Measurements from ENCODE around the gene EIF4EBP2. TPM values are rescaled to one million over a fixed set of nuclear protein-coding genes. Genes with fewer than 3 reads are reported as not detected.

The EIF4EBP2 gene
- total RNA-seq, 1 experiment from 2014 or later: 166 TPM

DNA sequence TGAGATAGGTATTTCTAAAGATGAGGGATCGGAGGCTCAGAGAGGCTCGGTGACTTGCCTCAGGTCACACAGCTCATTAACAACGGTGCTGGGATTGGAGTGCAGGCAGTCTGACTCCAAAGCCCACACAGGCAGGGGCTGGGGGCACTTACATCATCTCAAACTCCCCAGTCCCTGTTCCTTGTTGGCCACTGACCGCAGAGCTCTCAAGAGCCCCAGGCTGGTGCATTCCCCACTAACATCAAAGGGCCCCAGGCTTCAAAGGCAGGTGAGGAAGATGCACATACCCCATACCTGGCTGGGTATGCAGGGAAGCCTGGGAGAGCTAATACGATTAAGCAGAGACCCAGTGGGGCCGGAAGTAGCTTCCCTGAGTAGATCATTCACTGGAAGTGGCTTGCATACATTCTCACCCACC, 51.3 kb downstream of the EIF4EBP2 start:
- Histone ChIP-seq H3K4me1 (peaks cover 14% of the 10 kb centered on the region), H3K9me3 (no peaks in the 10 kb centered on the region), H3K36me3 (ENCODE audit: control insufficient read depth, insufficient read depth, low read length) (no peaks in the 10 kb centered on the region), H3K27me3 (replicated peaks; ENCODE audit: control insufficient read depth, insufficient read depth, low read length) (no peaks in the 10 kb centered on the region), H3K4me3 (ENCODE audit: low read depth, low read length) (no peak overlapping the region)
- POLR2A ChIA-PET: interaction anchor here (1.1 to 1.7 kb wide), 2 partner anchors 9 to 13 kb away, joined by 3 to 7 read pairs; no protein-coding TSS in a partner anchor
- Mint-ChIP-seq H3K27ac (ENCODE audit: unreplicated experiment) (peak overlapping the region; percentile 7), H3K4me3 (ENCODE audit: unreplicated experiment) (no peak overlapping the region), H3K27me3 (ENCODE audit: insufficient read depth, unreplicated experiment) (no peaks in the 10 kb centered on the region), H3K4me1 (ENCODE audit: low read depth, unreplicated experiment) (peaks cover 28% of the 10 kb centered on the region), H3K36me3 (ENCODE audit: insufficient read depth, unreplicated experiment) (no peaks in the 10 kb centered on the region), H3K9me3 (ENCODE audit: unreplicated experiment) (no peaks in the 10 kb centered on the region)
- CTCF ChIA-PET: interaction anchor here (0.6 to 2.1 kb wide), 5 partner anchors 10 to 1628 kb away, joined by 3 to 16 read pairs (median 5); partner anchors contain the start of gene STOX1
- intact Hi-C loops (cut with micrococcal nuclease; ENCODE audit: unreplicated experiment): loop anchor here (1.0 kb wide), 2 partner anchors 9 to 13 kb away; no protein-coding TSS in a partner anchor
- DNase-seq: peak; percentile 84 to 89
- no peak for TF ChIP-seq CTCF (IDR thresholded peaks at IDR 0.05; ENCODE audit: insufficient read depth in 1 of 2, low read depth in 1 of 2, low read length in 1 of 2, severe bottlenecking in 1 of 2, unreplicated experiment in 1 of 2)
- no TSS peak for BruUV-seq (replicated peaks)

DNA sequence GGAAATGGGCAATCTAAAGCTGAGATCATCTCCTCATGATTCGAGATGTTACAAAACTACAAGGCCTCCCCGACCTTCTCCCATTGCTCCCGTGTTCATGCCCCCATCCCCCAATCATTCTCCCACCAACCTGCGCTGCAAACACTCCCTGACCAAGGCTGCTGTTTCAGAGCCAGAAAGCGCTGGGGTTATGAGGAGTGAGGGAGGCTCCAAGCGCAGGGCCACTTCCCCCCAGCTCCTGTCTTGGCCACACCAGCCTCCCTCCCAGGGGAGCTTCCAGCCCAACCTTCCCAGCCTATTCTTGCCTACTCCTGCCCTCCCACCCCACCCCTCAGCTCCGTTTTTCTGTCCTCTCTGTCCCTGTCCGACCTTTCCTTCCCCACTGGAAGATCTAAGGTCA, 52.2 kb downstream of the EIF4EBP2 start:
- no peak for TF ChIP-seq CTCF (IDR thresholded peaks at IDR 0.05; ENCODE audit: insufficient read depth in 1 of 2, low read depth in 1 of 2, low read length in 1 of 2, severe bottlenecking in 1 of 2, unreplicated experiment in 1 of 2)
- no peak for DNase-seq
- Histone ChIP-seq H3K9me3 (no peaks in the 10 kb centered on the region), H3K4me1 (peaks cover 14% of the 10 kb centered on the region), H3K27me3 (replicated peaks; ENCODE audit: control insufficient read depth, insufficient read depth, low read length) (no peaks in the 10 kb centered on the region), H3K36me3 (ENCODE audit: control insufficient read depth, insufficient read depth, low read length) (no peaks in the 10 kb centered on the region), H3K4me3 (ENCODE audit: low read depth, low read length) (no peak overlapping the region)
- Mint-ChIP-seq H3K4me1 (ENCODE audit: low read depth, unreplicated experiment) (peaks cover 19% of the 10 kb centered on the region), H3K9me3 (ENCODE audit: unreplicated experiment) (no peaks in the 10 kb centered on the region), H3K4me3 (ENCODE audit: unreplicated experiment) (no peak overlapping the region), H3K36me3 (ENCODE audit: insufficient read depth, unreplicated experiment) (no peaks in the 10 kb centered on the region), H3K27me3 (ENCODE audit: insufficient read depth, unreplicated experiment) (no peaks in the 10 kb centered on the region), H3K27ac (ENCODE audit: unreplicated experiment) (peak overlapping the region; percentile 12)
- intact Hi-C loops (cut with micrococcal nuclease; ENCODE audit: unreplicated experiment): no loop called here
- no TSS peak for BruUV-seq (replicated peaks)
- ChIA-PET POLR2A (interaction anchor here (0.6 kb wide), 1 partner anchor 1862 kb away, joined by 3 read pairs; no protein-coding TSS in a partner anchor), CTCF (interaction anchor here (1.3 to 2.3 kb wide), 2 partner anchors 10 to 69 kb away, joined by 3 to 6 read pairs; no protein-coding TSS in a partner anchor)

GRCh38 chr10:70457759-70458305, 53.9 kb downstream of the EIF4EBP2 start:
- TF ChIP-seq CTCF (IDR thresholded peaks at IDR 0.05; ENCODE audit: insufficient read depth in 1 of 2, low read depth in 1 of 2, low read length in 1 of 2, severe bottlenecking in 1 of 2, unreplicated experiment in 1 of 2): no peak
- Histone ChIP-seq H3K9me3 (no peaks in the 10 kb centered on the region), H3K27me3 (replicated peaks; ENCODE audit: control insufficient read depth, insufficient read depth, low read length) (no peaks in the 10 kb centered on the region), H3K4me1 (peaks cover 14% of the 10 kb centered on the region), H3K4me3 (ENCODE audit: low read depth, low read length) (no peak overlapping the region), H3K36me3 (ENCODE audit: control insufficient read depth, insufficient read depth, low read length) (no peaks in the 10 kb centered on the region)
- no peaks in the 10 kb centered on the region for H3K36me3 Mint-ChIP-seq (ENCODE audit: insufficient read depth, unreplicated experiment)
- no peak overlapping the region for H3K4me3 Mint-ChIP-seq (ENCODE audit: unreplicated experiment)
- CTCF ChIA-PET: interaction anchor here (2.3 kb wide), 1 partner anchor 12 kb away, joined by 6 read pairs; no protein-coding TSS in a partner anchor
- intact Hi-C loops (cut with micrococcal nuclease; ENCODE audit: unreplicated experiment): no loop called here
- peaks cover 17% of the 10 kb centered on the region for H3K4me1 Mint-ChIP-seq (ENCODE audit: low read depth, unreplicated experiment)
- POLR2A ChIA-PET: no interaction called here
- no TSS peak for BruUV-seq (replicated peaks)
- H3K9me3 Mint-ChIP-seq (ENCODE audit: unreplicated experiment): no peaks in the 10 kb centered on the region
- no peaks in the 10 kb centered on the region for H3K27me3 Mint-ChIP-seq (ENCODE audit: insufficient read depth, unreplicated experiment)
- H3K27ac Mint-ChIP-seq (ENCODE audit: unreplicated experiment): no peak overlapping the region
- no peak for DNase-seq
